GM12872 (cell line): ENCODE data around the gene BNIP5.

Source experiments
- TF ChIP-seq, protein P1 (sequence below): IDR thresholded peaks from 3 replicates; pipeline ENCODE4 v1.5.1; 2011; ENCODE audit warnings: low read depth, mild to moderate bottlenecking, low read length, moderate library complexity; ENCODE audit not compliant: insufficient read depth

BNIP5 gene

DNA sequence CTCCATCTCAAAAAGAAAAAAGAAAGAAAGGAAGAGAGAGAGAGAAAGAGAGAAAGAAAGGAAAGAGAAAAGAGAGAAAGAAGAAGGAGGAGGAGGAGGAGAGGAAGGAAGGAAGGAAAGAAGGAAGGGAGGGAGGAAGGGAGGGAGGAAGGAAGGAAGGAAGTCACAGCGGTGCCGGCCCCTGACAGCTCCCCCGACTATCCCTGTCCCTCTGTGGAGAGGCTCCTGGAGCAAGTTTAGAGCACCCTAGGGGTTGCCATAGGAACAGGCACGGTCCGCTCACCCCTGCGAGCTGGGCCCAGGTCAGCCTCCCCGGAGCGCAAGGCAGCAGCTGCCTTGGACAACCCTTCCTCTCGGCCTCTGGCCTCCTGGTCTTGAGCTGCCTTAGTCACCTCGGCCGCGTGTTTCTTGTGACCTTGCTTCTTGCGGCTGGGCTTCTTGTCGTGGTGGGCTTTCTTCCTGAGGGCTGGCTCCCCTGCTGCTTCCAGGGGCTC is 6.8 kb downstream of the BNIP5 start:
- TF ChIP-seq, protein P1, sequence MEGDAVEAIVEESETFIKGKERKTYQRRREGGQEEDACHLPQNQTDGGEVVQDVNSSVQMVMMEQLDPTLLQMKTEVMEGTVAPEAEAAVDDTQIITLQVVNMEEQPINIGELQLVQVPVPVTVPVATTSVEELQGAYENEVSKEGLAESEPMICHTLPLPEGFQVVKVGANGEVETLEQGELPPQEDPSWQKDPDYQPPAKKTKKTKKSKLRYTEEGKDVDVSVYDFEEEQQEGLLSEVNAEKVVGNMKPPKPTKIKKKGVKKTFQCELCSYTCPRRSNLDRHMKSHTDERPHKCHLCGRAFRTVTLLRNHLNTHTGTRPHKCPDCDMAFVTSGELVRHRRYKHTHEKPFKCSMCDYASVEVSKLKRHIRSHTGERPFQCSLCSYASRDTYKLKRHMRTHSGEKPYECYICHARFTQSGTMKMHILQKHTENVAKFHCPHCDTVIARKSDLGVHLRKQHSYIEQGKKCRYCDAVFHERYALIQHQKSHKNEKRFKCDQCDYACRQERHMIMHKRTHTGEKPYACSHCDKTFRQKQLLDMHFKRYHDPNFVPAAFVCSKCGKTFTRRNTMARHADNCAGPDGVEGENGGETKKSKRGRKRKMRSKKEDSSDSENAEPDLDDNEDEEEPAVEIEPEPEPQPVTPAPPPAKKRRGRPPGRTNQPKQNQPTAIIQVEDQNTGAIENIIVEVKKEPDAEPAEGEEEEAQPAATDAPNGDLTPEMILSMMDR: no peak

DNA sequence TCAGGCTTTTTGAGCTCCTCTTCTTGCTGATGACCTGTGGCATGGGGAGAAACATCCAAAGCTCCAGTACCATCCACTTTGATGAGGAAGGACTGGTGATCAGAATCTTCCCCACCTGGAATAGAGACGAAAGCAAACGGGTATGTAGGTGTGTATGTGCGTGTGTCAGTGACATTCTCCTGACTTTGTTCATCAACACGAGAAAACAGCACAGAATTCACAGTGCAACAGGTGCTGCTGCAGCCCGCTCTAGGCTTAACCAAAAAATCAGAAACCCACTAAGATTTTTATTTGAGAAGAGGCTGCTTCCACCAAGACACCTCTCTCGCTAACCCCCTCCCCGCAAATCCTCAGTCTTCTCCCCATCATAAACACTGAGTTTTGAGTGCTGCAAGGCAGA is 8.1 kb downstream of the BNIP5 start:
- TF ChIP-seq, protein P1: no peak

DNA sequence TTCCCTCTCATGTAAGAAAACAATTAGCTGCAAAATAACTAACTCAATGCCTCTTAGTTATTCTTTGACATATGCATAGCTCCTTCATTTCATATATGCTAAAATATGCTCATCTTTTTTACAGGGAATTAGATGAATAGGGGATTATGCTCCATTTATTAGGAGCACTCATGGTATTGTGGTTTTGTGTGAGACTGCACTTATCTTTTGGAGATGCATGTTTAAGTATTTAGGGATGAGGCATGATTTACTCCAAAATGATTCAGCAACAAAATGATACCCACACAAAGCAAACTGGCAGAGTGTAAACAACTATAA is 8.8 kb downstream of the BNIP5 start:
- TF ChIP-seq, protein P1: no peak

DNA sequence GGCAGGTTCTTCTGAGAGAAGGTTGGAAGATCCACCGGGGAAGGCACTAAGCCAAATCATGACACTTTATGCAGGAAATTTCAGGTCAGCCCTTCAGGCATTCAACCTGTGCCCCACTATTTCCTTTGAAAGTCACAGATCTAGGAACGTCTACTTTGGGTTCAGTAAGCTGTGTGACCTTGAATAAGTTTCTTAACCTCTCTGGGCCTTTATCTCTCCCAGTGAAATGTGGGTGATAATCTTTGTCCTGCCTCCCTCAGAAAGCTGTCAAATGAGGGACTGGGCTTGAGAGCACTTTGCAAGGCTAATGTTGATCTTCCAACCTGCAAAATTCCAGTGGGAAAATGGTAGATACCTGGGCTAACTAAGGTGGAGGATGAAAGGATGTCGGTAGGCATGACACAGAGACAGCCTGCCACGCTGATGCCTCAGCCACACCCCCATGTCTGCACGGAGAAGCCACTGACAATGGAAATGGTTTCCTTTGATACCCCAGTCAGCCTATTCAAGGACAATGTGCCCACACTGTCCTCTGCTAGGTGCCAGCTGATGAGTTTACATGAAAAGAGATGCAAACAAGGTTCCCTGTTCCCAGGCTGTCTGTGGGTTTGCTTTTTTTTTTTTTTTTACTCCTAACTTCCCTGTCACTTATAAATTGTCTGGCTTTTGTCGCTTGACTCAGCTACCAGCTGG is 9.3 kb downstream of the BNIP5 start:
- TF ChIP-seq, protein P1: no peak

DNA sequence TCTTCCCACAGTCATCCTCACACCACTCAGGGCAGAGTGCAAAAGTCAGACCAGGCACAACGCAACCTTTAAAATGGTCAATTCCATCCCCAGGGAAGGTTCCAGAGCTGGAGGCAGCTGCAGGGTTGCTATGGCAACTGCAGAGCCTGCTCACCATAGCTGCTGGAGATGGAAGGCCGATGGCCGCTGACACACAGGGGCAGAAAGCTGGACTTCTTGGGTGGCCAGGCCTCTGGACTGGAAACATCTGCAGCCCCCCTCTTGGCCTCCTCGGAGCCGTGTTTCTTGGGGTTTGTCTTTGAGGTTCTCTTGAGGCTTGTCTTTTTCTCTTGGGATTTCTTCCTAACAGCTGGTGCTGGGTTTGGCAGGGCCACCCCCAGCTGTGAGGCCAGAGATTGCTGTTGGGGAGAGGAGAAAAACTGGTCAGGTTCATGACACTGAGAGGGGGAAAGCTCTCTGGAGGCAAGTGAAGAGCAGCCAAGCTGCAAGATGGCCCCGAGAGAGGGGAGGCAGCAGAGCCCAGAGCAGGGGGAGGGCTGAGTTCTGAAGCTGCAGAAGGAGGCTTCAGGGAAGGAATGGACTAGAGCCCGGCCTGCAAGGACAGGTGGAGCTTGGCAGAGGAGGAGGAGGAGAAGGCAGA is 10.2 kb downstream of the BNIP5 start:
- TF ChIP-seq, protein P1: no peak

DNA sequence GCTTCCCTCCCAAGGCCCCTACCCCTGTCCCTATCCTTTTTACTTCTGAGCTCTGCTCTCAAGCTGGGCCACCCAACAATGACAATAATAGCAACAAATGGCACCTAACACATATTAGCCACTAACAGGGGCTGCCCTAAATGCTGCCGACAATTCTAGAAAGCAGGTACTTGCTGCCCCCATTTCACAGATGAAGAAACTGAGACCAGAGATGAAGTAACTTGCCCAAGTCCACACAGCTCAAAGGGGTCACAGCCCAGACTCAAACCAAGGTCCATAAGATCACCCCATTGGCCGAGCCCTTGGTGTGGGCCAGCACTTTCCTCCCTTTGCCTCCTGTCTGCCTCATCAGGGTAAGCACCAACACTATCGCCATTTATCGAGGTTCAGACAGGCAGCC is 12.0 kb downstream of the BNIP5 start:
- TF ChIP-seq, protein P1: no peak

DNA sequence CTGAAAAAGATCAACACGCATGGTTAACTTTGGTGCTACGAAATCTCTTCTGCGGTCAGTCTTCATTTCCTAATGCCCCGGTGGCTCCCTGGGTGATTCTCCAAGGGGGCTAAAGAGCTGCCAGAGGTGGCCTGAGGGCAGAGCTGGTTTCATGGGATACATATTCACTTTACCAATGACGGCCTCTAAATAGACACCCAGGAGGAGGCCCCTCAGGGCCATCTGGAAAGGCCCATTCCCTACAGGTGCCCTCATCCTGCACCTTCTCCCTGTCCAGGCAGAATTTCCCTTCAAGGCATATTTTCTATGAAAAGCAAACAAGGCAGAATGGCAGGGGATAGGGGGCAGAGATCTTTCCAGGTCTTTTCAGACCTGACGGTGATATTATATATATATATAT is 12.5 kb downstream of the BNIP5 start:
- TF ChIP-seq, protein P1: no peak
